Measurements from ENCODE around the gene OR13C3.

GRCh38 chr9:104539275-104539674, 2.6 kb upstream of the OR13C3 start:
- TF ChIP-seq CTCF (IDR thresholded peaks at IDR 0.05), result no peak
- no peak for TF ChIP-seq POLR2AphosphoS5 (IDR thresholded peaks at IDR 0.05; ENCODE audit: insufficient read depth in 1 of 2, low read depth in 1 of 2)

Measured in vagina (tissue), 2 donors.